HepG2 (cell line): ENCODE measurements around the gene LMAN2.
"Not testable (repeated sequence)": the region's sequence is repeated elsewhere in the genome, so short reads cannot be mapped to it uniquely, and the experiment has no call there.

ENCODE experiments used
- FLYWCH1 ChIP-seq: sonication (generic); formaldehyde crosslinking; IDR thresholded peaks from 2 replicates; pipeline ENCODE4 v1.8.1; 2023; ENCODE audit warnings: mild to moderate bottlenecking, missing genetic modification reagents
- GABPA ChIP-seq, 2 experiments: IDR thresholded peaks; 2 replicates each; pipeline ENCODE4 v1.6.1; 2011 to 2016; ENCODE audit warnings: low read depth in 2 of 2, low read length in 1 of 2, missing biosample characterization in 1 of 2, missing genetic modification characterization in 1 of 2
- HMGXB4 ChIP-seq, 2 experiments: sonication (generic) in 1 of 2; formaldehyde crosslinking in 1 of 2; IDR thresholded peaks; 2 replicates each; pipeline versions ENCODE4 v1.4.0 to v1.6.1; 2018 to 2020; ENCODE audit warnings: missing genetic modification reagents in 2 of 2, borderline replicate concordance in 1 of 2, low read depth in 1 of 2, mild to moderate bottlenecking in 1 of 2, missing biosample characterization in 1 of 2
- ISX ChIP-seq: sonication (generic); formaldehyde crosslinking; conservative IDR thresholded peaks from 2 replicates; pipeline ENCODE4 v1.5.0; 2020; ENCODE audit warnings: missing genetic modification reagents
- MLX ChIP-seq: IDR thresholded peaks from 2 replicates; pipeline ENCODE4 v1.6.1; 2016
- PHF8 ChIP-seq: sonication (generic); formaldehyde crosslinking; IDR thresholded peaks from 2 replicates; pipeline ENCODE4 v1.5.0; 2020; ENCODE audit warnings: missing genetic modification reagents
- POLR2AphosphoS2 ChIP-seq: IDR thresholded peaks from 2 replicates; pipeline ENCODE4 v1.6.1; 2011; ENCODE audit warnings: low read depth, low read length, improper control_type of control experiment
- REXO4 ChIP-seq: sonication (generic); formaldehyde crosslinking; IDR thresholded peaks from 2 replicates; pipeline ENCODE4 v1.8.0; 2022; ENCODE audit warnings: missing genetic modification reagents, mild to moderate bottlenecking, borderline replicate concordance
- TCF7 ChIP-seq: sonication (generic); IDR thresholded peaks from 2 replicates; pipeline ENCODE4 v1.6.1; 2016; ENCODE audit warnings: antibody characterized with exemption, low read depth
- YY1 ChIP-seq: IDR thresholded peaks from 2 replicates; pipeline ENCODE4 v1.6.1; 2011; ENCODE audit warnings: low read length, low read depth, moderate library complexity, mild to moderate bottlenecking; ENCODE audit not compliant: insufficient read depth, insufficient replicate concordance
- ZNF232 ChIP-seq: sonication (generic); formaldehyde crosslinking; IDR thresholded peaks from 2 replicates; pipeline ENCODE4 v1.4.0; 2020; ENCODE audit warnings: missing genetic modification reagents, borderline replicate concordance
- ZSCAN31 ChIP-seq: sonication (generic); formaldehyde crosslinking; IDR thresholded peaks from 2 replicates; pipeline ENCODE4 v1.5.0; 2020; ENCODE audit warnings: low read depth, mild to moderate bottlenecking, missing genetic modification reagents
- TF ChIP-seq, protein P1 (sequence below): sonication (generic); formaldehyde crosslinking; IDR thresholded peaks from 2 replicates; pipeline ENCODE4 v1.5.0; 2020; ENCODE audit warnings: mild to moderate bottlenecking, missing genetic modification reagents, moderate library complexity

DNA sequence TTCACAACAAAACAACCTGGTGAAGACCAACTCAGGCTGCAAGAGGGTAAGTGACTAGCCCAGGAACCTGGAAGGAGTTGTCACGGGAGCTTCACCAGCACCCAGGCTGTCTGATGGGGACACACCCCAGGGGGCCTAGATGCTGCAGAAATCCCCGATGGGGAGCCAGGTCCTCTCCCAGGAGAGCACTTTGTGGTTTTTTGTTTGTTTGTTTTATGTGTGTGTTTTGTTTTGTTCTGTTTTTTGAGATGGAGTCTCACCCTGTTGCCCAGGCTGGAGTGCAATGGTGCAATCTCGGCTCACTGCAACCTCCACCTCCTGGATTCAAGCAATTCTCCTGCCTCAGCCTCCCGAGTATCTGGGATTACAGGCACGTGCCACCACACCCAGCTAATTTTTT is 24.0 kb upstream of the LMAN2 start:
- TF ChIP-seq PHF8 (CRISPR knock-in tag); ZNF232 (CRISPR knock-in tag); HMGXB4 (CRISPR knock-in tag; IDR thresholded peaks at IDR 0.05; ENCODE audit: borderline replicate concordance in 1 of 2, low read depth in 1 of 2); ZSCAN31 (CRISPR knock-in tag); REXO4; YY1; GABPA (IDR thresholded peaks at IDR 0.05; ENCODE audit: low read depth, low read length); GABPA (CRISPR knock-in tag; IDR thresholded peaks at IDR 0.05; ENCODE audit: low read depth); MLX (CRISPR knock-in tag); ISX (CRISPR knock-in tag); TCF7; FLYWCH1 (CRISPR knock-in tag); POLR2AphosphoS2: not testable (repeated sequence)
- TF ChIP-seq, protein P1, sequence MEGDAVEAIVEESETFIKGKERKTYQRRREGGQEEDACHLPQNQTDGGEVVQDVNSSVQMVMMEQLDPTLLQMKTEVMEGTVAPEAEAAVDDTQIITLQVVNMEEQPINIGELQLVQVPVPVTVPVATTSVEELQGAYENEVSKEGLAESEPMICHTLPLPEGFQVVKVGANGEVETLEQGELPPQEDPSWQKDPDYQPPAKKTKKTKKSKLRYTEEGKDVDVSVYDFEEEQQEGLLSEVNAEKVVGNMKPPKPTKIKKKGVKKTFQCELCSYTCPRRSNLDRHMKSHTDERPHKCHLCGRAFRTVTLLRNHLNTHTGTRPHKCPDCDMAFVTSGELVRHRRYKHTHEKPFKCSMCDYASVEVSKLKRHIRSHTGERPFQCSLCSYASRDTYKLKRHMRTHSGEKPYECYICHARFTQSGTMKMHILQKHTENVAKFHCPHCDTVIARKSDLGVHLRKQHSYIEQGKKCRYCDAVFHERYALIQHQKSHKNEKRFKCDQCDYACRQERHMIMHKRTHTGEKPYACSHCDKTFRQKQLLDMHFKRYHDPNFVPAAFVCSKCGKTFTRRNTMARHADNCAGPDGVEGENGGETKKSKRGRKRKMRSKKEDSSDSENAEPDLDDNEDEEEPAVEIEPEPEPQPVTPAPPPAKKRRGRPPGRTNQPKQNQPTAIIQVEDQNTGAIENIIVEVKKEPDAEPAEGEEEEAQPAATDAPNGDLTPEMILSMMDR (CRISPR knock-in tag), result not testable (repeated sequence)
